Measurements from ENCODE around the gene SOCS2. TPM values are rescaled to one million over a fixed set of nuclear protein-coding genes. Genes with fewer than 3 reads are reported as not detected.
A peak's percentile ranks its signal among the peaks of the same experiment; 100 is the strongest.

The SOCS2 gene
- polyA plus RNA-seq (2011; rRNA removed) (87.5 and 94.9 TPM in 2 replicates), polyA minus RNA-seq (2011; rRNA and poly(A)+ RNA removed) (51.6 and 58.4 TPM in 2 replicates)

- TF ChIP-seq CTCF (IDR thresholded peaks at IDR 0.05; ENCODE audit: insufficient read depth, low read depth, low read length) = no peak
- POLR2A ChIA-PET = no interaction called here
- H3K27me3 ChIP-seq (ENCODE audit: control insufficient read depth, insufficient read depth, low read length) = no peaks in the 10 kb centered on the region
- H3K4me3 ChIP-seq (ENCODE audit: low read depth, low read length) = peak within 1 kb of the TSS; percentile 93
- CTCF ChIA-PET = interaction anchor here (0.8 to 9.9 kb wide), 6 partner anchors 9 to 530 kb away, joined by 3 to 102 read pairs (median 4); no protein-coding TSS in a partner anchor
- H3K36me3 ChIP-seq (ENCODE audit: control insufficient read depth, insufficient read depth, low read length) = peaks cover 5% of the 10 kb centered on the region; the same call in 1 of the 2 replicates
- DNase-seq (ENCODE audit: low read depth) = no peak
These were observed at the start of gene SOCS2 for GRCh38 chr12:93571925-93572711. Gene SOCS2 (plus strand): TSS chr12:93572675. CDS start chr12:93572898, 223 bp downstream.

- CTCF ChIA-PET = no interaction called here
- H3K27me3 ChIP-seq (ENCODE audit: control insufficient read depth, insufficient read depth, low read length) = no peaks in the 10 kb centered on the region; the same call in 1 of the 2 replicates
- H3K4me3 ChIP-seq (ENCODE audit: low read depth, low read length) = no peak overlapping the region
- TF ChIP-seq CTCF (IDR thresholded peaks at IDR 0.05; ENCODE audit: insufficient read depth, low read depth, low read length) = no peak
- DNase-seq (ENCODE audit: low read depth) = no peak
- POLR2A ChIA-PET = no interaction called here
- no peaks in the 10 kb centered on the region for H3K36me3 ChIP-seq (ENCODE audit: control insufficient read depth, insufficient read depth, low read length)
These were observed 47.9 kb upstream of the SOCS2 start for GRCh38 chr12:93524386-93525133.

GRCh38 chr12:93526786-93527428, 45.6 kb upstream of the SOCS2 start:
- TF ChIP-seq CTCF (IDR thresholded peaks at IDR 0.05; ENCODE audit: insufficient read depth, low read depth, low read length) = no peak
- ChIA-PET CTCF (interaction anchor here (0.6 to 1.3 kb wide), 5 partner anchors 9 to 29 kb away, joined by 3 to 5 read pairs (median 4); no protein-coding TSS in a partner anchor), POLR2A (interaction anchor here (0.6 to 1.0 kb wide), 4 partner anchors 9 to 593 kb away, joined by 3 to 4 read pairs (median 4); no protein-coding TSS in a partner anchor)
- peak; percentile 50 for DNase-seq (ENCODE audit: low read depth)
- Histone ChIP-seq H3K4me3 (ENCODE audit: low read depth, low read length) (no peak overlapping the region), H3K27me3 (ENCODE audit: control insufficient read depth, insufficient read depth, low read length) (no peaks in the 10 kb centered on the region; the same call in 1 of the 2 replicates), H3K36me3 (ENCODE audit: control insufficient read depth, insufficient read depth, low read length) (no peaks in the 10 kb centered on the region)

GRCh38 chr12:93530358-93530757, 42.1 kb upstream of the SOCS2 start:
- H3K4me3 ChIP-seq (ENCODE audit: low read depth, low read length) = no peak overlapping the region
- H3K27me3 ChIP-seq (ENCODE audit: control insufficient read depth, insufficient read depth, low read length) = no peaks in the 10 kb centered on the region; the same call in 1 of the 2 replicates
- DNase-seq (ENCODE audit: low read depth) = no peak
- TF ChIP-seq CTCF (IDR thresholded peaks at IDR 0.05; ENCODE audit: insufficient read depth, low read depth, low read length) = no peak
- H3K36me3 ChIP-seq (ENCODE audit: control insufficient read depth, insufficient read depth, low read length) = no peaks in the 10 kb centered on the region
- ChIA-PET CTCF (no interaction called here), POLR2A (interaction anchor here (0.6 kb wide), 1 partner anchor 291 kb away, joined by 6 read pairs; no protein-coding TSS in a partner anchor)
